ENCODE measurements around the gene HSP90B1.

Gene HSP90B1

DNA sequence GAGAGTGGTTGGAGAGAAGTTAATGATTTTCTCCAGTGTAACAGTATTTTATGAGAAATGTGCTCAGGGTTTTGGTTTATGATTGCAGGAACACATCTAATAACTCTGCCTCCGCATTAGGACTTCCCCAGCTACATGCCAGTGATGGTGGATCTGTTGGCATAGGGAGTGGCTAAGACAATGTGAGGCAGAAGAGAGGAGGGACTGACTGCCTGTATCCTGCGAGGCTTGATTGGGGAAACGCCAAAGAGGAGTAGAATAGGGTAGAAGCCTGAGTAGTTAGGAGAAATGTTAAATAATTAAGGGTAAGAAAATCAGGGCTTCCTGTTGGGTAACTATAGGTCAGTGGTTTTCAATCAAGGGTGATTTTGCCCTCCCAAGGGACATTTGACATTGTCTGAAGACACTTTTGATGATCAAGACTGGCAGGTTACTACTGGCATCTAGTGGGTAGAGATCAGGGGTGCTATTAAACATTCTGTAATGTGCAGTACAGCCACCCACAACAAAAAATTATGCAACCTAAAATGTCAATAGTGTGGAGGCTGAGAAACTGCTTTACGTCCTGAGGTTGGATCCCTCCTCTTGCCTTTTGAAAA lies 48.3 kb downstream of the HSP90B1 start:
- no peak for DNase-seq

DNA sequence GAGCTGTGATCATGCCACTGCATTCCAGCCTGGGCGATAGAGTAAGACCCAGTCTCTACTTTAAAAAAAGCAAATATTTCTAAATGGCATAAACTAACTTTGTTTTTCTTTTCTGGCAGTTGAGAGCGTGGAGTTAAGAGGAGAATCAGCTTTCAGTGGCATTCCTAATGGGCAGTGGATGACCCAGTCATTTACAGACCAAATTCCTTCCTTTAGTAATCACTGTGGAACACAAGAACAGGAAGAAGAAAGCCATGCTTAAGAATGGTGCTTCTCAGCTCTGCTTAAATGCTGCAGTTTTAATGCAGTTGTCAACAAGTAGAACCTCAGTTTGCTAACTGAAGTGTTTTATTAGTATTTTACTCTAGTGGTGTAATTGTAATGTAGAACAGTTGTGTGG lies 56.6 kb downstream of the HSP90B1 start:
- peak; percentile 32 for DNase-seq

- no peak for DNase-seq
These were observed 64.0 kb downstream of the HSP90B1 start for GRCh38 chr12:103994235-103994634.

DNA sequence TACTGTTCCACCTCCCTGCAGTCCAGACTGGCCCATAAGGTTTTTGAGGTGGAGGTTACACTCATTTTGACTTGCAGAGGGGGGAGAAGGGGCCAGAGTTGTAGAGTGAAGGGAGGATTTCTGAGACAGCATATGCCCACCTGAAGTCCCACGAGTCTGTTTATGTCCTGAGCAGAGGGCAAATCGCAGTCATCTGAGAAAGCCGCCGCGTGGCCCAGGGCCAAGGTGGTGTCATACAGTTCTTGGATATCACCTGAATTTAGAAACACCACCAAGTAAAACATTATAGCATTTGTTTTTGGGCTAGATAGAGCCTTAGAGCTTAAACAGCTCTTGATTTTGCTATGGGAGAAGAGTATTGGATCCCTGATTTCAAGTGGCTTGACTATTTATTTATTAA lies 66.4 kb downstream of the HSP90B1 start:
- no peak for DNase-seq

DNA sequence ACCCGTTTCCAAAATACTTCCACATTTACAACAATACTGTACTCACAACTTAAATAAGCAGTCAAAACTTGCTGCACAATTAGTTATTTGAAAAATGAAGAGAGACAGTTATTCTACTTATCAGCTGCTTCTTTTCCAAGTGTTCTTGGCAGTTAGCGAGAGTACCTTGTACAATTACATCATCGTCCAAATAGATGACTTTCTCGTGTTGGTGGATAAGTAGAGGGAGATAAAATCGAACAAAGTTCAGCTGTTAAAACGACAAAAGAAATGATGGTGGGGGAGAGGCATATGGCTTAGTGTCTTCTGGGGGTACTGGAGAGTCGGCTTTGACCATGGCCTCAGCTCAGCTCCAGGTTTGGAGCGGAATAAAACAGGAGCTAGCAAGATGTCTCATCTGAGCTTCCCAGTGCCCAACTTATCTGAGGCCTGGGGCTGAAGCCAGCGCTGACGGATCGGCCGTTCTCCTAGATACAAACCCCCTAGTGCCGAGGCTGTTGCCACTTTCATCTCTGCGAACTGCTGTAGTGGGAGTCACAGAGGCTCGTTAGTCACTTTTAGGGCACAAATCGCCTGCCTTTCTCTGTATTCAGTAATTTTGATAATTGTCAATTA lies 67.2 kb downstream of the HSP90B1 start:
- no peak for DNase-seq
